ENCODE measurements around the gene BRAF.
"Not testable (repeated sequence)": the region's sequence is repeated elsewhere in the genome, so short reads cannot be mapped to it uniquely, and the experiment has no call there.

The BRAF gene

GRCh38 chr7:140697447-140698143, 227.1 kb downstream of the BRAF start:
- no peak for DNase-seq

DNA sequence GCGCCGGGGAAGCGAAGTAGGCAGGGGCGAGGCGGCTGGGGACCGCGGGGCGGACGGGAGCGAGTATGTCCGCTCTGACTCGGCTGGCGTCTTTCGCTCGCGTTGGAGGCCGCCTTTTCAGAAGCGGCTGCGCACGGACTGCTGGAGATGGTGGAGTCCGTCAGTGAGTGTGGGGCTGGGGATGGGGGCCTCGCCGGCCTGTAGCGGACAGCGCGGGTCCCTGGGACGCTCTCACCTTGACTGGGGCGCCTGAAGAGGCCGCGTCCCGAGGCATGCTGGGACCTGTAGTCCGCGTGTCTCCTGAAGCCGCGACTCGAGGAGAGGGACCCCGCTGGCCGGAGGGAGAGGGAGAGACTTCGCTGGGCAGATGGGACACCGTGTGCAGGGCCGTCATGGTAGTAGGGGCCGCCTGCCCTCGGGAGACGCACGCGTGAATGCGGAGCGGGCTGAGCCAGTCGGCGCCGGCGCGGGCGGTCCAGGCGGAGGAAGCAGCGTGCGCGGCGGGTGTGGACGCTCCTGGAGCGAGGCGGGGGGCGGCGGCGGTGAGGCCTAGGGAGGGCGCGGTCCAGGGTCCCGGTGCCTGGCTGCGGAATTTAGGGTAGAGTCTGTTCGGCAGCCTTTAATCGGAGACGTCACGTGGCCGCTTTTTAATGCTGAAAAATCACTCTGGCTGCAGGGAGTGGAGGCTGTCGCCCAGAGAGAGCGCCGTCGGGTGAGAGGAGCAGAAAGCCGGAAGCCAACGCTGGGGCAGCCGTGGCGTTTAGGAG, 227.9 kb downstream of the BRAF start, which contains the start of gene NDUFB2:
Gene NDUFB2, plus strand, starts transcription at position 29 of the 767 bp plus-strand sequence. Its CDS starts 37 bp downstream, at position 66.
- DNase-seq: peak; percentile 90

GRCh38 chr7:140696024-140696679, 228.6 kb downstream of the BRAF start:
- DNase-seq: peak; percentile 97

- DNase-seq: no peak
Measured at GRCh38 chr7:140695381-140695780, 229.3 kb downstream of the BRAF start.

DNA sequence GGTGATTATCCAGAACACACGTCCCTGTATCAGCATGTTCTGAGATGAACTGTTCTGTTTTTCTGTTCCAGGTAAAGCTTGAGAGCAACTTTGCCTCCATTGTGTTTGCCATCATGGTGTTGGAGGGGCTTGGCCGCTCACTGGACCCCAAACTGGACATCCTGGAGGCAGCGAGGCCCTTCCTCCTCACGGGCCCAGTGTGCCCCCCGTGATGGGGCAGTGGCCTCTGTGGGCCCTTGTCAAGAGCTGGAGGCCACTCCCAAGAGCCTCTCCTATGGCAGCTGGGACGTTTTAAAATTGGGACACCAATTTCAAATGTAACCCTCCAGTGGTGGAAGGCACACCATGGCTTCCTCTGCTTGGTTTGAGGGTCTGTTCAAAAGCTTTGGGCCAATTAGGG, 230.1 kb downstream of the BRAF start:
- no peak for DNase-seq

GRCh38 chr7:140693849-140694248, 230.9 kb downstream of the BRAF start:
- DNase-seq: not testable (repeated sequence)

GRCh38 chr7:140691376-140692045, 233.2 kb downstream of the BRAF start:
- no peak for DNase-seq

GRCh38 chr7:140689199-140690152, 235.3 kb downstream of the BRAF start:
- DNase-seq: no peak

DNA sequence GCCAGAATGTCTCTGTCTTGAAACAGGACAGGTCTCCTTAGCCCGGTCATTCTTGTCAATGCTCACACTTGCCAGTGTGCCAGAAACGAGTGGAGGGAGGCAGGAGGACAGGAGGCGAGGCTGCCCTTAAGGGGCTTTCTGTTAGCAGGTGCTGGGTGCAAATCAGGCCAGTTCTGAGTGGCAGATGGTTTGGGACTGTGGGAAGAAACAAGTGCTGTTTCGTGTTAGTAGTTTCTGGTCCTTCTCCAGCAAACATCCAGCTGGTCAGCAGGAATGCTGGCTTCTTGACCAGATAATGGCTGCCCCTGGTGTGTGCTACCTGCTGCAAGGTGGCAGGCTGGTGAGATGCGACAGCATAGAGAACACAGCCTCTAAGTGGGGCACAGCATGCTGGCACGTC, 236.4 kb downstream of the BRAF start:
- DNase-seq: no peak

GRCh38 chr7:140686921-140687320, 237.8 kb downstream of the BRAF start:
- no peak for DNase-seq

DNA sequence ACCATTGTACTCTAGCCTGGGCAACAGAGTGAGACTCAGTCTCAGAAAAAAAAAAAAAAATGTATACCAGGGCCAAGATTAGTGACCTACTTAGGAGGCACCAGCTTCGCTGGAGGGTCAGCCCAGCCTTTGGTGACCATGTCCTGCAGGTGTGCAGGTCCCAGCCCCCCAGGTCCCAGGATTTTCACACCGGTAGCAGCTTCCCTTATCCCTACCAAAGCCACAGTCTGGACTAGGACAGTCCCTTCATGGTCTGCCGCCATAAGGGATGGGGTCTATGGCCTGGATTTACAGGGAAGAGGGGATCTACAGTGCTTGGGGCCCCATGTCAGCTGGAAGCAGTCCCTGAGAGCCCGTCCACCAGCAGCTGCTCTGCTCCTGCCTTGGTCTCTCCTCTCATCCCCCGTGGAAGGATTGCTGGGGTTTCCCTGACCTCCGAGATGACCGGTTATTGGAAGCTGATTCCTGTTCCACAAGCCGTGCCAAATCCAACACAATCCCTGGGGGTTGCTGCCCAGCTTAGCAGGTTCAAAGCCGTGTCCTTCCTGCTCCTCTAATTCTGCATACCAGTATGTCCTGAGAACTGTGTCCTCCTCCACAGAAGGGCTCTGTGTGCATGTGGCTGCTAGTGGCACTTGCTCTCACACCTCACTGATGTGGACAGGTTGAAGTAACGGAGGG, 239.2 kb downstream of the BRAF start:
- DNase-seq: no peak

DNA sequence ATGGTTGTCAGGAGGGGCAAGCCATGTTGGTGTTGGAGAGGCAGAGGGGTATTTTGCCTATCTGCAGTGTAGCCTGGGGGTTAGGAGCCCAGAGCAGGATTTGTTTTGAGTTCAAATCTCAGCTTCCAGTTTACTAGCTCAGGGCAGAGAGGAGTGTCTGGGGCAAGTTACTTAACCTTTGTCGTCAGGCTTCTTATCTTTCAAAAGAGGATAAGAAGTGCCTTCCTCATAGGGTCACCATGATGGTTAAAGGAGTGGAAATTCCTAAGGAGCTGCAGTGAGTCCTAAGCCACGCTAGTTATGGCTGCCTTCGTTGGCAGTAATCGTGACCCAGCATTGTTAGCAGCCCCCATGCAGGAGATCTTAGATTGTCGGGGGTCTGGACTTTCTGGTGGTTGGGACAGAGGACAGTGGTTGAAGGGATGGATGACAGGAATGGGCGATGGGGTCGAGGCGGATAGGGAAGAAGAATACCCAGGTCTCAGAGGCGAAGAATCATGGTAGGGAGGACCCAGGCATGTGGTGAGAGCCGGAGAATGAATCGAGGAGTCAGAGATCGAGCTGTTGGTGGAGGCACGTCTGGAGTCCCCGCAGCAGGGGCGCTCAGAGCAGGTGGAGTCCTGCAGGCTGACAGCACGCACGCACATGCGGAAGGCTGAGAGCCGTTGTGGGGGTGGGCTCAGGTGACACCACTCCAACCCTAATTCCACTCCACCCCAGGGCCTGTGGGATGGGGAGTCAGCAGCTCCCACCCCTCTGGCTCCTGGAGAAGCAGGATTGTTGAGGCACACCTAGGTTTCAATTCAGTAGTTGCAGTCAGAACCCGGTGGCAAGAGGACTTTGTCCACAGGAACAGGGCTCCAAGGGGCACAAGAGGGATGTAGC, 240.4 kb downstream of the BRAF start:
- no peak for DNase-seq

GRCh38 chr7:140683657-140684056, 241.1 kb downstream of the BRAF start:
- DNase-seq: no peak

DNA sequence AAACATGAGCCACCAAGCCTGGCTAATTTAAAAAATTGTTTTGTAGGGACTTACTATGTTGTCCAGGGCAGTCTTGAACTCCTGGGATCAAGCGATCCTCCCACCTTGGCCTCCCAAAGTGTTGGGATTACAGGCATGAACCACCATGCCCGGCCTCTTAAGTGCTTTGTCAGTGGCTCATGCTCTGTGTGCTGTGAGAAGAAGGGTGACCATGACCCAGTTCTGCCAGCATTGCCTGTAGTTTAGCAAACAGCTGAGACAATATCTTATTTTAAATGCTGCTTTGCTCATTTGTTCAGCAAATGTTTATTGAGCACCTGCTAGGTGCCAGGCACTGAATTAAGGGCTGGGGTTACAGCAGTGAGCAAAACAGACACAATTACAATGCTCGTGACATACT, 243.0 kb downstream of the BRAF start:
- DNase-seq: no peak

GRCh38 chr7:140680886-140681285, 243.8 kb downstream of the BRAF start:
- no peak for DNase-seq

DNA sequence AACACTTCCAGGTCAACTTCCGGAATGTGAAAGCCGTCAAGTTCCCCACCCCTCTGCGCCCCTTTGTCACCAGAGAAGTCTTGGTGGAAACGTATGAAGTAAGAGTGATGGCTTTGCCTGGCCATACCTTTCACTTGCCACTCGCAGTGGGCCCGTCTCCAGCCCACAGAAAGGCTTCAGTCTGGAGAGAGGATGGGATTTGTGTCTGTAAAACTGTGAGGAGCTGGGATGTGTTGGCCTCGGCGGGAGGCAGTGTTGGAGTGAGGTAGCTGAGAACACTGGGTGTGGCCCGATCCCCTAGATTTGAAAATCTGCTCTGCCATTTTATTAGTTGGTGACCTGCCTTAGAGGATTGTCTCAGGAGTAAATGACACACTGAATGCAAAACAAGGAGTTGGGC, 245.5 kb downstream of the BRAF start:
- DNase-seq: no peak

DNA sequence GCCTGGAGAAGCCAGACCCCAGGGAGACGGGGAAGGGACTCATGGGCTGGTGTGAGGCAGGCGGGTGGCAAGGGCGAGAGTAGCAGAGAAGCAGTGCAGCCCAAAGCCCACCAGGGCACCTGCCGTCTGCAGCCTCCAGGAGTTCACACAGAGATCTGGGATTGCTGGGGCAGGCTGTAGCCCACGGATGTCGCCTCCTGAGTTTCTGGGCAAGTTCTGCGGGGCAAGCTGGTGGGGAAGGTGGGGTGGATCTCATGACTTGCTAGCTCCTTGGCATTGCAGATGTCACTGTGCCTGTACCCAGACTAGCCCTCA, 246.0 kb downstream of the BRAF start:
- no peak for DNase-seq

- no peak for DNase-seq
Measured at GRCh38 chr7:140678081-140678815, 246.5 kb downstream of the BRAF start.

- DNase-seq: no peak
Measured at GRCh38 chr7:140677496-140677895, 247.2 kb downstream of the BRAF start.

- DNase-seq: not testable (repeated sequence)
Measured at GRCh38 chr7:140676956-140677355, 247.8 kb downstream of the BRAF start.
